Smooth muscle cell (in vitro differentiated cells): ENCODE results near the gene TBC1D24. TPM values are rescaled to one million over a fixed set of nuclear protein-coding genes. Genes with fewer than 3 reads are reported as not detected.
A peak's percentile ranks its signal among the peaks of the same experiment; 100 is the strongest.
"Not testable (repeated sequence)": the region's sequence is repeated elsewhere in the genome, so short reads cannot be mapped to it uniquely, and the experiment has no call there.

Source experiments
- DNase-seq: peaks from one replicate; lab custom pipeline; 2025; ENCODE audit not compliant: unreplicated experiment; lab: John Stamatoyannopoulos, UW
- H2AFZ ChIP-seq: fragments of 200-600 bp; sonication (generic); 2 replicates; pipeline ENCODE4 v1.6.0; 2016; ENCODE audit warnings: antibody characterized with exemption, low read depth, mild to moderate bottlenecking
- H3F3A ChIP-seq: fragments of 200-600 bp; sonication (generic); 2 replicates; pipeline ENCODE4 v1.6.0; 2017; ENCODE audit warnings: antibody characterized with exemption, low read depth
- H3K27ac ChIP-seq: fragments of 200-600 bp; sonication (generic); 2 replicates; pipeline ENCODE4 v1.5.1; 2016; ENCODE audit warnings: low read depth, mild to moderate bottlenecking
- H3K27me3 ChIP-seq: fragments of 200-600 bp; sonication (generic); 2 replicates; pipeline ENCODE4 v1.6.1; 2016; ENCODE audit warnings: low read depth, mild to moderate bottlenecking
- H3K36me3 ChIP-seq: fragments of 200-600 bp; sonication (generic); 2 replicates; pipeline ENCODE4 v1.5.1; 2016; ENCODE audit warnings: low read depth
- H3K4me1 ChIP-seq: fragments of 200-600 bp; sonication (generic); 2 replicates; pipeline ENCODE4 v1.5.1; 2016; ENCODE audit warnings: low read depth
- H3K4me2 ChIP-seq: fragments of 200-600 bp; sonication (generic); 2 replicates; pipeline ENCODE4 v1.6.0; 2016; ENCODE audit warnings: mild to moderate bottlenecking
- H3K4me3 ChIP-seq: fragments of 200-600 bp; sonication (generic); 2 replicates; pipeline ENCODE4 v1.5.1; 2016; ENCODE audit warnings: mild to moderate bottlenecking
- H3K79me2 ChIP-seq: fragments of 200-600 bp; sonication (generic); 2 replicates; pipeline ENCODE4 v1.6.0; 2016; ENCODE audit warnings: low read depth, mild to moderate bottlenecking
- H3K9ac ChIP-seq: fragments of 200-600 bp; sonication (generic); 2 replicates; pipeline ENCODE4 v1.6.0; 2016; ENCODE audit warnings: low read depth
- H3K9me3 ChIP-seq: fragments of 200-600 bp; sonication (generic); replicated peaks from 2 replicates; pipeline ENCODE4 v1.5.1; 2016; ENCODE audit warnings: low read depth
- H4K20me1 ChIP-seq: fragments of 200-600 bp; sonication (generic); 2 replicates; pipeline ENCODE4 v1.6.0; 2016; ENCODE audit warnings: low read depth
- WGBS: methylation state at CpG from one replicate; pipeline ENCODE4 v1.1.7; 2016; ENCODE audit warnings: low lambda C conversion rate; 5-methylcytosine and 5-hydroxymethylcytosine counted together
- microRNA counts: library from miRNA; unstranded; fragments of <30 nt; microRNA quantifications from one replicate; lab custom pipeline; 2016
- microRNA-seq: library from miRNA; unstranded; fragments of <30 nt; microRNA quantifications from one replicate; pipeline ENCODE4, GENCODE V29; 2016; ENCODE audit warnings: borderline number of aligned reads
- polyA plus RNA-seq: library from polyadenylated mRNA; unstranded; fragments of >200 nt; fragmentation: Nextera tagmentation; extraction: Ambion mirVana; gene quantifications from 2 replicates; pipeline ENCODE4 v1.2.1, GENCODE V29; 2016
- small RNA-seq: library from RNA; depleted of rRNA; stranded (forward); fragments of <200 nt; gene quantifications from one replicate; pipeline ENCODE3, GENCODE V24; 2014
- total RNA-seq: library from RNA; depleted of rRNA; stranded (reverse); fragments of >200 nt; gene quantifications from 2 replicates; pipeline ENCODE4 v1.2.3, GENCODE V29; 2014
- TF ChIP-seq, protein P1 (sequence below): fragments of 200-600 bp; sonication (generic); IDR thresholded peaks from 2 replicates; pipeline ENCODE4 v1.5.1; 2017; ENCODE audit warnings: borderline replicate concordance, mild to moderate bottlenecking, antibody characterized with exemption; ENCODE audit not compliant: insufficient read depth, poor library complexity, severe bottlenecking

TBC1D24 gene
- total and polyA plus RNA-seq, 2 experiments from 2014 or later = 5.5 to 9.2 TPM

GRCh38 chr16:2541409-2541808, 66.5 kb downstream of the TBC1D24 start:
- H3K27me3 ChIP-seq, H3K9me3 ChIP-seq, H2AFZ ChIP-seq, H3K4me2 ChIP-seq, DNase-seq, H3K27ac ChIP-seq, H3K36me3 ChIP-seq, H3K9ac ChIP-seq, H3K4me1 ChIP-seq, H3F3A ChIP-seq, H3K4me3 ChIP-seq: not testable (repeated sequence)
- WGBS = 93% methylated on average over 6 of the region's 6 CpGs
- Histone ChIP-seq H3K79me2 (peaks cover 69% of the 10 kb centered on the region), H4K20me1 (peaks cover 70% of the 10 kb centered on the region)

GRCh38 chr16:2543771-2544170, 68.8 kb downstream of the TBC1D24 start:
- H3K4me3 ChIP-seq, H2AFZ ChIP-seq, H3K4me2 ChIP-seq, H3K27ac ChIP-seq, H3K27me3 ChIP-seq, H3K4me1 ChIP-seq, H3F3A ChIP-seq, H3K9me3 ChIP-seq, DNase-seq, H3K36me3 ChIP-seq, H3K9ac ChIP-seq: not testable (repeated sequence)
- peaks cover 69% of the 10 kb centered on the region for H4K20me1 ChIP-seq
- H3K79me2 ChIP-seq = peaks cover 67% of the 10 kb centered on the region
- WGBS = 92% methylated on average over 14 of the region's 14 CpGs

GRCh38 chr16:2550283-2550878, 75.5 kb downstream of the TBC1D24 start:
- whole genome bisulfite sequencing = 80% methylated on average over 1 of the region's 14 CpGs
- Histone ChIP-seq H4K20me1 (peaks cover 23% of the 10 kb centered on the region), H3K79me2 (peaks cover 13% of the 10 kb centered on the region)
- not testable (repeated sequence) for H3K36me3 ChIP-seq, H3K27ac ChIP-seq, H3K4me2 ChIP-seq, H2AFZ ChIP-seq, DNase-seq, H3K9me3 ChIP-seq, H3K4me1 ChIP-seq, H3K9ac ChIP-seq, H3F3A ChIP-seq, H3K4me3 ChIP-seq, H3K27me3 ChIP-seq

DNA sequence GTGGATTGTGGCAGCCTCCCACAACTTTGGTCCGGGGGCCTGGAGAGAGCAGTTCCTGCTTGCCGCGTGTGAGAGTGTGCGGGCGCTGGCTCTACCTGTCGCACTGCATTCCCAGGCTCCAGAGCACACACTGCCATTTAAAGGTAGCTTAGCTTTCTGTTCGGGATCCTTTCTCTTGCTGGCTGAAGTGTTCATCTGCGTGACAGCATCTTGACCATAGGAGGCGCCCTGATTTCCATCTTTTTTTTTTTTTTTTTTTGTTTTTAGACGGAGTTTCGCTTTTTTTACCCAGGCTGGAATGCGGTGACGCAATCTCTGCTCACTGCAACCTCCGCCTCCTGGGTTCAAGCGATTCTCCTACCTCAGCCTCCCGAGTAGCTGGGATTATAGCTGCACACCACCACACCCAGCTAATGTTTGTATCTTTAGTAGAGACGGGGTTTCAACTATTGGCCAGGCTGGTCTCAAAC, 76.5 kb downstream of the TBC1D24 start:
- Histone ChIP-seq H4K20me1 (peaks cover 13% of the 10 kb centered on the region), H3K27ac (peak overlapping the region; percentile 48)
- H3K4me3 ChIP-seq, H2AFZ ChIP-seq, H3K4me2 ChIP-seq, H3K36me3 ChIP-seq, H3F3A ChIP-seq, H3K9me3 ChIP-seq, H3K4me1 ChIP-seq, H3K9ac ChIP-seq, H3K27me3 ChIP-seq, DNase-seq, H3K79me2 ChIP-seq: not testable (repeated sequence)
- TF ChIP-seq, protein P1, sequence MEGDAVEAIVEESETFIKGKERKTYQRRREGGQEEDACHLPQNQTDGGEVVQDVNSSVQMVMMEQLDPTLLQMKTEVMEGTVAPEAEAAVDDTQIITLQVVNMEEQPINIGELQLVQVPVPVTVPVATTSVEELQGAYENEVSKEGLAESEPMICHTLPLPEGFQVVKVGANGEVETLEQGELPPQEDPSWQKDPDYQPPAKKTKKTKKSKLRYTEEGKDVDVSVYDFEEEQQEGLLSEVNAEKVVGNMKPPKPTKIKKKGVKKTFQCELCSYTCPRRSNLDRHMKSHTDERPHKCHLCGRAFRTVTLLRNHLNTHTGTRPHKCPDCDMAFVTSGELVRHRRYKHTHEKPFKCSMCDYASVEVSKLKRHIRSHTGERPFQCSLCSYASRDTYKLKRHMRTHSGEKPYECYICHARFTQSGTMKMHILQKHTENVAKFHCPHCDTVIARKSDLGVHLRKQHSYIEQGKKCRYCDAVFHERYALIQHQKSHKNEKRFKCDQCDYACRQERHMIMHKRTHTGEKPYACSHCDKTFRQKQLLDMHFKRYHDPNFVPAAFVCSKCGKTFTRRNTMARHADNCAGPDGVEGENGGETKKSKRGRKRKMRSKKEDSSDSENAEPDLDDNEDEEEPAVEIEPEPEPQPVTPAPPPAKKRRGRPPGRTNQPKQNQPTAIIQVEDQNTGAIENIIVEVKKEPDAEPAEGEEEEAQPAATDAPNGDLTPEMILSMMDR = peak; percentile 18
- WGBS = 42% methylated on average over 11 of the region's 17 CpGs

DNA sequence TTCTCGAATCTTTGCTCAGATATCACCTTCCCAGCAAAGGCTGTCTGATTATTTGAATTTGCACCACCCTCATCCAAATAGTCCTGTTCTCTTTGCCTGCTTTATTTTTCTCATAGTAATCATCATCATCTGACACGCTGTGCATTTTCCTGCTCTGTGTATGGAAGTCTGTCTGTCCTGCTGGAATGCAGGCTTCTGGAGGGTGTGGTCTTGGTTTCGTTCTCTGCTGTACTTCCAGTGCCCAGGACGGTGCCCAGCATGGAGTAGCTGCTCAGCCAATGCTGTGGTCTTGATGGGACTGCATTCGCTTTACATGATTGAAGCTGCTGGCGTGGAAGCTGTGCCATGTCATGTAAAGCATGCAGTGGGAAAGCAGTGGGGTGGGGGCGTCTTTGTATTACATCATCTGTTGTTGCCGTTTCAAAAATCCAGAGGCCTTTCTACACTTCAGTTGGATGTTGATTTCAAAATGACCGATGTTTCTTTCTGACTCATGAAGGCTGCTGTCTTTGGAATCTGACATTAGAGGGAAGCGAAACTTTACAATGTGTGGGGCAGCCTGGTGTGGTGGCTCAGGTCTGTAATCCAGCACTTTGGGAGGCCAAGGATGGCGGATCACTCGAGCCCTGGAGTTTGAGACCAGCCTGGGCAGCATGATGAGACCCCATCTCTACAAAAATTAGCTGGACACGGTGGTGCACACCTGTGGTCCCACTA, 79.9 kb downstream of the TBC1D24 start:
- H3K27ac ChIP-seq, H3K9ac ChIP-seq, H2AFZ ChIP-seq, H3K4me2 ChIP-seq, H3K27me3 ChIP-seq, DNase-seq, H3K4me1 ChIP-seq, H3K4me3 ChIP-seq, H3F3A ChIP-seq, H3K36me3 ChIP-seq, H3K79me2 ChIP-seq, H3K9me3 ChIP-seq: not testable (repeated sequence)
- no CpG with 5 or more reads among the region's 13 CpGs for WGBS
- H4K20me1 ChIP-seq = peaks cover 10% of the 10 kb centered on the region

MicroRNAs within 50 kb of the gene (microRNA counts, 767-probe panel; counts per million panel counts)
- 183 counts per million for microRNA hsa-miR-3178 (lab: Ali Mortazavi, UCI)

Small RNA genes within 50 kb of the gene (microRNA-seq; reads per million reads assigned to microRNA genes)
- not detected for gene MIR3178
- gene MIR6767 = not detected
- not detected for gene MIR6768

Small RNA genes within 50 kb of the gene (small RNA-seq; reads per million reads assigned to genes)
- gene AC093525.1 = not detected
- not detected for gene MIR3178
- gene MIR6768 = not detected

Other genes with a start within 250 kb of the TBC1D24 start
- gene DNASE1L2, start 238.7 kb upstream of the TBC1D24 start, total RNA-seq = 0.13 TPM in 1 of 2 replicates, not detected in the other
- 0.25 and 1.6 TPM in 2 replicates for gene DNASE1L2, start 238.7 kb upstream of the TBC1D24 start, polyA plus RNA-seq
- gene ECI1, start 223.5 kb upstream of the TBC1D24 start, total RNA-seq = 23.6 and 45.7 TPM in 2 replicates
- gene ECI1, start 223.5 kb upstream of the TBC1D24 start, polyA plus RNA-seq = 86.9 and 89.2 TPM in 2 replicates
- gene RNPS1, start 207.0 kb upstream of the TBC1D24 start, total RNA-seq = 82.9 and 87.9 TPM in 2 replicates
- gene RNPS1, start 207.0 kb upstream of the TBC1D24 start, polyA plus RNA-seq = 192 and 206 TPM in 2 replicates
- 0.76 and 2.2 TPM in 2 replicates for gene ABCA3, start 134.4 kb upstream of the TBC1D24 start, total RNA-seq
- 1.4 and 1.7 TPM in 2 replicates for gene ABCA3, start 134.4 kb upstream of the TBC1D24 start, polyA plus RNA-seq
- 3.6 and 4.9 TPM in 2 replicates for gene CCNF, start 45.7 kb upstream of the TBC1D24 start, total RNA-seq
- gene CCNF, start 45.7 kb upstream of the TBC1D24 start, polyA plus RNA-seq = 6.6 and 12.8 TPM in 2 replicates
- gene TEDC2, start 15.0 kb upstream of the TBC1D24 start, total RNA-seq = 4.7 and 8.0 TPM in 2 replicates
- 8.5 and 13.3 TPM in 2 replicates for gene TEDC2, start 15.0 kb upstream of the TBC1D24 start, polyA plus RNA-seq
- 0.18 and 5.2 TPM in 2 replicates for gene NTN3, start 3.8 kb upstream of the TBC1D24 start, total RNA-seq
- gene NTN3, start 3.8 kb upstream of the TBC1D24 start, polyA plus RNA-seq = 0.23 and 0.57 TPM in 2 replicates
- gene ATP6V0C, start 38.8 kb downstream of the TBC1D24 start, total RNA-seq = 50.5 and 99.2 TPM in 2 replicates
- 207 and 265 TPM in 2 replicates for gene ATP6V0C, start 38.8 kb downstream of the TBC1D24 start, polyA plus RNA-seq
- 12.0 and 15.7 TPM in 2 replicates for gene AMDHD2, start 45.2 kb downstream of the TBC1D24 start, total RNA-seq
- gene AMDHD2, start 45.2 kb downstream of the TBC1D24 start, polyA plus RNA-seq = 14.2 and 20.8 TPM in 2 replicates
- not detected in 2 replicates for gene CEMP1, start 56.3 kb downstream of the TBC1D24 start, total RNA-seq
- 1.7 and 5.1 TPM in 2 replicates for gene CEMP1, start 56.3 kb downstream of the TBC1D24 start, polyA plus RNA-seq
- 22.3 and 23.8 TPM in 2 replicates for gene PDPK1, start 62.9 kb downstream of the TBC1D24 start, total RNA-seq
- 16.4 and 25.4 TPM in 2 replicates for gene PDPK1, start 62.9 kb downstream of the TBC1D24 start, polyA plus RNA-seq
- 27.0 and 38.2 TPM in 2 replicates for gene KCTD5, start 207.4 kb downstream of the TBC1D24 start, total RNA-seq
- gene KCTD5, start 207.4 kb downstream of the TBC1D24 start, polyA plus RNA-seq = 35.5 and 36.6 TPM in 2 replicates
- 0.63 and 2.7 TPM in 2 replicates for gene PRSS27, start 245.1 kb downstream of the TBC1D24 start, total RNA-seq
- 2.3 and 3.3 TPM in 2 replicates for gene PRSS27, start 245.1 kb downstream of the TBC1D24 start, polyA plus RNA-seq